Measurements from ENCODE around the gene TEC.

DNA sequence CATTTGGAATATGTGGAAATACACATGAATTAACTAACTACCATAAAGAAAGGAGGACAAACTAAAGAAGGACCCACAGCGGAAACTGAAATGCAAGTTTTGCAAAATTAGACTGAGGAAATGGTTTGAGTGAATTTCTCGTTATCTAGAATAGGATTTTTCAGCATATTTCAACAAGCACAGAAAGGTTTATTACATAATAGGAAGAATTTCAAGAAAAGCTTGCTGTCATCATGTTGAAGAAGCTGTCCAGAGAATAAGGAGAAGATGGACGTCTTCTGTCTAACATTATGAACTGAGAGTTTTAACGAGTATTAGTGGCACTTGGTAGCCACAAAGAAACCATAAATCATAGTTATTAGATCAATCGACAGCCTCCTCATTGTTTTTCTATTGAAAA, 45.0 kb downstream of the TEC start:
- TF ChIP-seq POLR2A (IDR thresholded peaks at IDR 0.05) = no peak
- TF ChIP-seq, protein P1, sequence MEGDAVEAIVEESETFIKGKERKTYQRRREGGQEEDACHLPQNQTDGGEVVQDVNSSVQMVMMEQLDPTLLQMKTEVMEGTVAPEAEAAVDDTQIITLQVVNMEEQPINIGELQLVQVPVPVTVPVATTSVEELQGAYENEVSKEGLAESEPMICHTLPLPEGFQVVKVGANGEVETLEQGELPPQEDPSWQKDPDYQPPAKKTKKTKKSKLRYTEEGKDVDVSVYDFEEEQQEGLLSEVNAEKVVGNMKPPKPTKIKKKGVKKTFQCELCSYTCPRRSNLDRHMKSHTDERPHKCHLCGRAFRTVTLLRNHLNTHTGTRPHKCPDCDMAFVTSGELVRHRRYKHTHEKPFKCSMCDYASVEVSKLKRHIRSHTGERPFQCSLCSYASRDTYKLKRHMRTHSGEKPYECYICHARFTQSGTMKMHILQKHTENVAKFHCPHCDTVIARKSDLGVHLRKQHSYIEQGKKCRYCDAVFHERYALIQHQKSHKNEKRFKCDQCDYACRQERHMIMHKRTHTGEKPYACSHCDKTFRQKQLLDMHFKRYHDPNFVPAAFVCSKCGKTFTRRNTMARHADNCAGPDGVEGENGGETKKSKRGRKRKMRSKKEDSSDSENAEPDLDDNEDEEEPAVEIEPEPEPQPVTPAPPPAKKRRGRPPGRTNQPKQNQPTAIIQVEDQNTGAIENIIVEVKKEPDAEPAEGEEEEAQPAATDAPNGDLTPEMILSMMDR (IDR thresholded peaks at IDR 0.05) = no peak
